ENCODE measurements around the gene CXCR1.
"Not testable (repeated sequence)": the region's sequence is repeated elsewhere in the genome, so short reads cannot be mapped to it uniquely, and the experiment has no call there.

Gene CXCR1

GRCh38 chr2:218127929-218128455 is 38.8 kb downstream of the CXCR1 start:
- ChIA-PET CTCF (interaction anchor here (0.9 to 1.6 kb wide), 2 partner anchors 28 to 41 kb away, joined by 3 to 4 read pairs; no protein-coding TSS in a partner anchor), POLR2A (no interaction called here)
- DNase-seq (ENCODE audit: low read depth, low spot score): no peak
- TF ChIP-seq CTCF (IDR thresholded peaks at IDR 0.05; ENCODE audit: insufficient read depth, low read length, missing control alignments): no peak
- H3K4me3 ChIP-seq (ENCODE audit: low read depth, low read length): no peak overlapping the region

GRCh38 chr2:218125626-218126080 is 41.1 kb downstream of the CXCR1 start, which contains the start of gene CXCR2:
Gene CXCR2, plus strand, starts transcription at chr2:218126028. Its CDS starts 8,774 bp downstream, at chr2:218134802.
- H3K4me3 ChIP-seq (ENCODE audit: low read depth, low read length): no peak within 1 kb of the TSS
- ChIA-PET CTCF (no interaction called here), POLR2A (no interaction called here)
- no peak for DNase-seq (ENCODE audit: low read depth, low spot score)
- TF ChIP-seq CTCF (IDR thresholded peaks at IDR 0.05; ENCODE audit: insufficient read depth, low read length, missing control alignments): no peak

GRCh38 chr2:218125095-218125494 is 41.7 kb downstream of the CXCR1 start:
- no peak for DNase-seq (ENCODE audit: low read depth, low spot score)

GRCh38 chr2:218123986-218124385 is 42.8 kb downstream of the CXCR1 start:
- H3K4me3 ChIP-seq (ENCODE audit: low read depth, low read length): no peak overlapping the region
- TF ChIP-seq CTCF (IDR thresholded peaks at IDR 0.05; ENCODE audit: insufficient read depth, low read length, missing control alignments): no peak
- no peak for DNase-seq (ENCODE audit: low read depth, low spot score)
- ChIA-PET CTCF (no interaction called here), POLR2A (no interaction called here)

More at GRCh38 chr2:218125095-218125494, 41.7 kb downstream of the CXCR1 start:
- CTCF ChIA-PET: no interaction called here
- POLR2A ChIA-PET: no interaction called here
- TF ChIP-seq CTCF (IDR thresholded peaks at IDR 0.05; ENCODE audit: insufficient read depth, low read length, missing control alignments): no peak
- H3K4me3 ChIP-seq (ENCODE audit: low read depth, low read length): no peak overlapping the region

GRCh38 chr2:218122286-218122685 is 44.5 kb downstream of the CXCR1 start:
- H3K4me3 ChIP-seq (ENCODE audit: low read depth, low read length); DNase-seq (ENCODE audit: low read depth, low spot score); POLR2A ChIA-PET: not testable (repeated sequence)
- CTCF ChIA-PET: interaction anchor here (1.0 kb wide), 1 partner anchor 88 kb away, joined by 3 read pairs; no protein-coding TSS in a partner anchor

GRCh38 chr2:218121789-218122188 is 45.0 kb downstream of the CXCR1 start:
- DNase-seq (ENCODE audit: low read depth, low spot score); H3K4me3 ChIP-seq (ENCODE audit: low read depth, low read length): not testable (repeated sequence)
- ChIA-PET CTCF (interaction anchor here (1.0 kb wide), 1 partner anchor 87 kb away, joined by 3 read pairs; no protein-coding TSS in a partner anchor), POLR2A (interaction anchor here (0.7 kb wide), 1 partner anchor 13 kb away, joined by 3 read pairs; no protein-coding TSS in a partner anchor)

Data from AG04449 (cell line).